Activated naive CD4-positive, alpha-beta T cell treated with anti-CD3 and anti-CD28 coated beads for 36 hours (primary cell): ENCODE results near the gene TOX3. TPM values are rescaled to one million over a fixed set of nuclear protein-coding genes. Genes with fewer than 3 reads are reported as not detected.

Experiments used
- CTCF ChIA-PET: fragments of 350-600 bp; sonication (Branson Sonifier 250); formaldehyde crosslinking; loops from one replicate; lab custom pipeline; 2021; ENCODE audit warnings: antibody characterized with exemption; lab: Charles Lee
- DNase-seq: peaks from one replicate; pipeline ENCODE4 v3.0.0-alpha.2; 2020
- H3K27ac Mint-ChIP-seq: one replicate; pipeline ENCODE4 v1.8.0; 2021; ENCODE audit warnings: mild to moderate bottlenecking, mixed read lengths
- H3K27me3 Mint-ChIP-seq: one replicate; pipeline ENCODE4 v1.8.0; 2021; ENCODE audit warnings: low read depth, mixed read lengths
- H3K36me3 Mint-ChIP-seq: one replicate; pipeline ENCODE4 v1.8.0; 2021; ENCODE audit warnings: low read depth, mixed read lengths
- H3K4me1 Mint-ChIP-seq: one replicate; pipeline ENCODE4 v1.8.0; 2021; ENCODE audit warnings: low read depth, mixed read lengths
- H3K4me3 Mint-ChIP-seq: one replicate; pipeline ENCODE4 v1.8.0; 2021; ENCODE audit warnings: mild to moderate bottlenecking, moderate library complexity, mixed read lengths
- H3K9me3 Mint-ChIP-seq: one replicate; pipeline ENCODE4 v1.8.0; 2021; ENCODE audit warnings: mixed read lengths
- intact Hi-C: fragments of 100-400 bp; cut with micrococcal nuclease; formaldehyde crosslinking; loops from one replicate; pipeline ENCODE4 v1.15.1; 2023
- total RNA-seq, 2 experiments: library from RNA; stranded (reverse); gene quantifications; one replicate each; pipeline ENCODE4 v1.2.3, GENCODE V29; 2021

The TOX3 gene
- total RNA-seq, 2 experiments from 2014 or later: not detected

GRCh38 chr16:52408191-52408845, 138.6 kb downstream of the TOX3 start:
- intact Hi-C loops: no loop called here
- Mint-ChIP-seq H3K4me3 (no peak overlapping the region), H3K27me3 (no peaks in the 10 kb centered on the region), H3K4me1 (no peaks in the 10 kb centered on the region), H3K9me3 (peaks cover 1% of the 10 kb centered on the region), H3K27ac (no peak overlapping the region), H3K36me3 (no peaks in the 10 kb centered on the region)
- no peak for DNase-seq
- CTCF ChIA-PET: no interaction called here

GRCh38 chr16:52407778-52408177, 139.2 kb downstream of the TOX3 start:
- no peaks in the 10 kb centered on the region for H3K4me1 Mint-ChIP-seq
- CTCF ChIA-PET: no interaction called here
- no peak overlapping the region for H3K4me3 Mint-ChIP-seq
- H3K9me3 Mint-ChIP-seq: peaks cover 1% of the 10 kb centered on the region
- no peak for DNase-seq
- intact Hi-C loops: no loop called here
- no peak overlapping the region for H3K27ac Mint-ChIP-seq
- no peaks in the 10 kb centered on the region for H3K36me3 Mint-ChIP-seq
- H3K27me3 Mint-ChIP-seq: no peaks in the 10 kb centered on the region

GRCh38 chr16:52405441-52405840, 141.5 kb downstream of the TOX3 start:
- peaks cover under 1% of the 10 kb centered on the region for H3K9me3 Mint-ChIP-seq
- no peak overlapping the region for H3K4me3 Mint-ChIP-seq
- intact Hi-C loops: no loop called here
- CTCF ChIA-PET: no interaction called here
- no peak for DNase-seq
- no peaks in the 10 kb centered on the region for H3K27me3 Mint-ChIP-seq
- no peak overlapping the region for H3K27ac Mint-ChIP-seq
- no peaks in the 10 kb centered on the region for H3K4me1 Mint-ChIP-seq
- no peaks in the 10 kb centered on the region for H3K36me3 Mint-ChIP-seq

- no peaks in the 10 kb centered on the region for H3K4me1 Mint-ChIP-seq
- CTCF ChIA-PET: no interaction called here
- no peak overlapping the region for H3K27ac Mint-ChIP-seq
- intact Hi-C loops: no loop called here
- H3K4me3 Mint-ChIP-seq: no peak overlapping the region
- H3K27me3 Mint-ChIP-seq: no peaks in the 10 kb centered on the region
- H3K9me3 Mint-ChIP-seq: no peaks in the 10 kb centered on the region
- DNase-seq: no peak
- no peaks in the 10 kb centered on the region for H3K36me3 Mint-ChIP-seq
These were observed 142.4 kb downstream of the TOX3 start for GRCh38 chr16:52404546-52404945.

- Mint-ChIP-seq H3K9me3 (peaks cover 6% of the 10 kb centered on the region), H3K4me1 (no peaks in the 10 kb centered on the region), H3K4me3 (no peak overlapping the region), H3K36me3 (no peaks in the 10 kb centered on the region), H3K27ac (no peak overlapping the region), H3K27me3 (no peaks in the 10 kb centered on the region)
- intact Hi-C loops: no loop called here
- DNase-seq: no peak
- CTCF ChIA-PET: no interaction called here
These were observed 147.8 kb downstream of the TOX3 start for GRCh38 chr16:52399116-52399515.

- H3K9me3 Mint-ChIP-seq: peaks cover 6% of the 10 kb centered on the region
- no peak overlapping the region for H3K4me3 Mint-ChIP-seq
- no peaks in the 10 kb centered on the region for H3K27me3 Mint-ChIP-seq
- H3K27ac Mint-ChIP-seq: no peak overlapping the region
- no peaks in the 10 kb centered on the region for H3K36me3 Mint-ChIP-seq
- DNase-seq: no peak
- intact Hi-C loops: no loop called here
- CTCF ChIA-PET: no interaction called here
- H3K4me1 Mint-ChIP-seq: no peaks in the 10 kb centered on the region
These were observed 148.4 kb downstream of the TOX3 start for GRCh38 chr16:52398491-52398960.

GRCh38 chr16:52398021-52398420, 148.9 kb downstream of the TOX3 start:
- peaks cover 6% of the 10 kb centered on the region for H3K9me3 Mint-ChIP-seq
- no peak for DNase-seq
- no peaks in the 10 kb centered on the region for H3K27me3 Mint-ChIP-seq
- H3K27ac Mint-ChIP-seq: no peak overlapping the region
- CTCF ChIA-PET: no interaction called here
- H3K36me3 Mint-ChIP-seq: no peaks in the 10 kb centered on the region
- no peaks in the 10 kb centered on the region for H3K4me1 Mint-ChIP-seq
- no peak overlapping the region for H3K4me3 Mint-ChIP-seq
- intact Hi-C loops: no loop called here

- Mint-ChIP-seq H3K4me3 (no peak overlapping the region), H3K27ac (no peak overlapping the region), H3K27me3 (no peaks in the 10 kb centered on the region), H3K36me3 (no peaks in the 10 kb centered on the region), H3K9me3 (peaks cover 7% of the 10 kb centered on the region), H3K4me1 (no peaks in the 10 kb centered on the region)
- intact Hi-C loops: no loop called here
- no peak for DNase-seq
- CTCF ChIA-PET: no interaction called here
These were observed 153.5 kb downstream of the TOX3 start for GRCh38 chr16:52393448-52393847.

- no peak overlapping the region for H3K4me3 Mint-ChIP-seq
- no peaks in the 10 kb centered on the region for H3K27me3 Mint-ChIP-seq
- no peaks in the 10 kb centered on the region for H3K4me1 Mint-ChIP-seq
- H3K9me3 Mint-ChIP-seq: peaks cover 8% of the 10 kb centered on the region
- DNase-seq: no peak
- no peaks in the 10 kb centered on the region for H3K36me3 Mint-ChIP-seq
- H3K27ac Mint-ChIP-seq: no peak overlapping the region
- intact Hi-C loops: no loop called here
- CTCF ChIA-PET: no interaction called here
These were observed 157.9 kb downstream of the TOX3 start for GRCh38 chr16:52389045-52389444.
